Loucy (cell line): ENCODE data around the gene HRK.

Experiments used
- H2AFZ ChIP-seq: fragments of 200-600 bp; sonication (generic); 2 replicates; pipeline ENCODE4 v1.6.0; 2016; ENCODE audit warnings: antibody characterized with exemption, mild to moderate bottlenecking, low read length, moderate library complexity
- H3F3A ChIP-seq: fragments of 200-600 bp; 2 replicates; pipeline ENCODE4 v1.6.0; 2016; ENCODE audit warnings: antibody characterized with exemption, low read depth, mild to moderate bottlenecking
- H3K27me3 ChIP-seq: fragments of 200-600 bp; sonication (generic); 2 replicates; pipeline ENCODE4 v1.6.1; 2014; ENCODE audit warnings: low read length, mild to moderate bottlenecking; ENCODE audit not compliant: insufficient read depth, poor library complexity, severe bottlenecking
- H3K36me3 ChIP-seq: fragments of 200-600 bp; sonication (generic); 2 replicates; pipeline ENCODE4 v1.6.1; 2016; ENCODE audit warnings: low read length; ENCODE audit not compliant: insufficient read depth
- H3K4me1 ChIP-seq: fragments of 200-600 bp; sonication (generic); 2 replicates; pipeline ENCODE4 v1.5.1; 2014; ENCODE audit warnings: low read length, mild to moderate bottlenecking; ENCODE audit not compliant: insufficient read depth, poor library complexity, severe bottlenecking
- H3K4me2 ChIP-seq: fragments of 200-600 bp; sonication (generic); 2 replicates; pipeline ENCODE4 v1.6.0; 2014; ENCODE audit warnings: antibody characterized with exemption, low read length, low read depth, mild to moderate bottlenecking; ENCODE audit not compliant: poor library complexity, severe bottlenecking
- H3K4me3 ChIP-seq: fragments of 200-600 bp; sonication (generic); 2 replicates; pipeline ENCODE4 v1.5.1; 2014; ENCODE audit warnings: low read length, mild to moderate bottlenecking, mixed read lengths; ENCODE audit not compliant: poor library complexity, severe bottlenecking
- H3K79me2 ChIP-seq: fragments of 200-600 bp; sonication (generic); 2 replicates; pipeline ENCODE4 v1.6.1; 2014; ENCODE audit warnings: low read length; ENCODE audit not compliant: insufficient read depth
- H3K9ac ChIP-seq: fragments of 200-600 bp; sonication (generic); 2 replicates; pipeline ENCODE4 v1.6.0; 2014; ENCODE audit warnings: mild to moderate bottlenecking, low read depth, low read length, moderate library complexity; ENCODE audit not compliant: poor library complexity, severe bottlenecking
- H3K9me2 ChIP-seq: fragments of 200-600 bp; sonication (generic); replicated peaks from 2 replicates; pipeline ENCODE4 v1.6.1; 2016; ENCODE audit warnings: low read depth, low read length, mixed read lengths
- H3K9me3 ChIP-seq: fragments of 200-600 bp; sonication (generic); 2 replicates; pipeline ENCODE4 v1.6.1; 2014; ENCODE audit warnings: mild to moderate bottlenecking, antibody characterized with exemption, low read length, low read depth; ENCODE audit not compliant: insufficient read depth
- H4K20me1 ChIP-seq: fragments of 200-600 bp; sonication (generic); 2 replicates; pipeline ENCODE4 v1.6.0; 2014; ENCODE audit warnings: antibody characterized with exemption, low read length, mild to moderate bottlenecking; ENCODE audit not compliant: insufficient read depth, poor library complexity, severe bottlenecking
- CTCF ChIP-seq: fragments of 200-600 bp; sonication (generic); conservative IDR thresholded peaks from 2 replicates; pipeline ENCODE4 v1.5.1; 2014; ENCODE audit warnings: mild to moderate bottlenecking, antibody characterized with exemption, low read length
- EZH2phosphoT487 ChIP-seq: fragments of 200-600 bp; IDR thresholded peaks from 2 replicates; pipeline ENCODE4 v1.6.1; 2018; ENCODE audit warnings: antibody characterized with exemption, mild to moderate bottlenecking, moderate library complexity, borderline replicate concordance

The HRK gene

GRCh38 chr12:116922194-116922897 is 41.1 kb upstream of the HRK start:
- H3K9me2 ChIP-seq = no peaks in the 10 kb centered on the region
- no peaks in the 10 kb centered on the region for H3K36me3 ChIP-seq
- TF ChIP-seq CTCF (no peak), EZH2phosphoT487 (no peak)
- peaks cover 48% of the 10 kb centered on the region for H3K27me3 ChIP-seq
- H3K9ac ChIP-seq = no peak overlapping the region
- no peak overlapping the region for H3K4me2 ChIP-seq
- no peaks in the 10 kb centered on the region for H3K9me3 ChIP-seq
- H3K4me3 ChIP-seq = no peak overlapping the region
- H2AFZ ChIP-seq = no peak overlapping the region
- H3K4me1 ChIP-seq = peaks cover 21% of the 10 kb centered on the region
- no peaks in the 10 kb centered on the region for H3K79me2 ChIP-seq
- H3F3A ChIP-seq = no peaks in the 10 kb centered on the region
- peaks cover 71% of the 10 kb centered on the region for H4K20me1 ChIP-seq

- H3K9me3 ChIP-seq = no peaks in the 10 kb centered on the region
- no peaks in the 10 kb centered on the region for H3K36me3 ChIP-seq
- H3K4me3 ChIP-seq = no peak overlapping the region
- no peaks in the 10 kb centered on the region for H3K79me2 ChIP-seq
- H3K9me2 ChIP-seq = no peaks in the 10 kb centered on the region
- TF ChIP-seq CTCF (no peak), EZH2phosphoT487 (no peak)
- no peaks in the 10 kb centered on the region for H3F3A ChIP-seq
- peaks cover 71% of the 10 kb centered on the region for H4K20me1 ChIP-seq
- H2AFZ ChIP-seq = no peak overlapping the region
- H3K4me2 ChIP-seq = peak overlapping the region; percentile 20
- peaks cover 23% of the 10 kb centered on the region for H3K4me1 ChIP-seq
- H3K27me3 ChIP-seq = peaks cover 34% of the 10 kb centered on the region
- no peak overlapping the region for H3K9ac ChIP-seq
Observed at GRCh38 chr12:116920939-116921338, 39.7 kb upstream of the HRK start.

GRCh38 chr12:116919706-116920485 is 38.7 kb upstream of the HRK start:
- Histone ChIP-seq H3K9ac (no peak overlapping the region), H3K36me3 (no peaks in the 10 kb centered on the region), H3K4me2 (no peak overlapping the region), H3F3A (peaks cover 1% of the 10 kb centered on the region; the same call in 1 of the 2 replicates), H3K4me3 (no peak overlapping the region), H2AFZ (no peak overlapping the region), H4K20me1 (peaks cover 71% of the 10 kb centered on the region), H3K4me1 (peaks cover 18% of the 10 kb centered on the region), H3K9me3 (no peaks in the 10 kb centered on the region), H3K9me2 (no peaks in the 10 kb centered on the region), H3K27me3 (peaks cover 26% of the 10 kb centered on the region), H3K79me2 (no peaks in the 10 kb centered on the region)
- no peak for TF ChIP-seq EZH2phosphoT487
